ENCODE data around the gene PAMR1.
"Not testable (repeated sequence)": the region's sequence is repeated elsewhere in the genome, so short reads cannot be mapped to it uniquely, and the experiment has no call there.

The PAMR1 gene

GRCh38 chr11:35529971-35530495 lies 4.6 kb upstream of the PAMR1 start:
- H3K4me1 ChIP-seq (ENCODE audit: control insufficient read depth, low read depth, low read length), result no peaks in the 10 kb centered on the region
- no peak overlapping the region for H2AK5ac ChIP-seq (ENCODE audit: low read length)
- no peak overlapping the region for H3K4ac ChIP-seq (ENCODE audit: low read depth, low read length)
- H2BK120ac ChIP-seq (ENCODE audit: low read depth, low read length), result no peak overlapping the region
- WGBS (ENCODE audit: extremely low coverage, insufficient coverage, low lambda C conversion rate), result no CpG with 5 or more reads among the region's 2 CpGs
- H2BK15ac ChIP-seq (replicated peaks; ENCODE audit: low read depth), result no peak overlapping the region
- no peak overlapping the region for H3K4me2 ChIP-seq (ENCODE audit: low read length)
- no peaks in the 10 kb centered on the region for H3K27me3 ChIP-seq (ENCODE audit: insufficient read depth, low read length, poor library complexity)
- H4K8ac ChIP-seq (ENCODE audit: low read depth, low read length), result no peak overlapping the region
- H3K23ac ChIP-seq (ENCODE audit: low read length), result no peak overlapping the region
- no peak overlapping the region for H3K18ac ChIP-seq (ENCODE audit: low read length)
- no peaks in the 10 kb centered on the region for H3K79me1 ChIP-seq (ENCODE audit: low read length)
- no peaks in the 10 kb centered on the region for H3K79me2 ChIP-seq (ENCODE audit: control insufficient read depth, insufficient read depth, low read length)
- DNase-seq, result peak; percentile 72
- H4K5ac ChIP-seq (ENCODE audit: low read length), result no peak overlapping the region
- no peak overlapping the region for H3K4me3 ChIP-seq (ENCODE audit: low read length)
- H2BK5ac ChIP-seq (ENCODE audit: low read length), result no peak overlapping the region
- H3K56ac ChIP-seq (ENCODE audit: low read length), result no peak overlapping the region
- no peaks in the 10 kb centered on the region for H3K36me3 ChIP-seq (ENCODE audit: control insufficient read depth, insufficient read depth, low read length)
- no peak overlapping the region for H3K9ac ChIP-seq (ENCODE audit: low read length)
- no peak overlapping the region for H3K27ac ChIP-seq (ENCODE audit: low read depth, low read length)

DNA sequence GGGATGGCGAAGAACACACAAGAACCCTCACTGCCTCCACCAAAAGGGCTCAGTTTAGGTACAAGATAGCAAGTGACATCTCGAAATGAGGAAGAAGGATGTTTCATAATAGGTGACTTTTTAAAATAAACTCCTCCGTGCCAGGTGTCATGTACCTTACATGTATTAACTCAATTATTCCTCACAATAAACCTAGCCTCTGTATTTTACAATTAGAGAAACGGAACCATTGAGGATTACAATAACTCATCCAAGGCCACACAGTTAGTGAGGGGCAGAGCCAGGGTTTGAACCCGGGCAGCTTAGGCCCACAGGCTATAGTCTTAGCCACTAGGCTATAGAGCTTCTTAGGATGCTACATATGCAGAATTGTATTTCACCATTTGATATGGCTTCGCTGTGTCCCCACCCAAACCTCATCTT lies 965 bp upstream of the PAMR1 start:
- Histone ChIP-seq H4K8ac (ENCODE audit: low read depth, low read length) (no peak overlapping the region), H2BK15ac (replicated peaks; ENCODE audit: low read depth) (no peak overlapping the region), H4K5ac (ENCODE audit: low read length) (no peak overlapping the region), H3K27ac (ENCODE audit: low read depth, low read length) (no peak overlapping the region), H3K79me1 (ENCODE audit: low read length) (no peaks in the 10 kb centered on the region), H2AK5ac (ENCODE audit: low read length) (no peak overlapping the region), H3K4ac (ENCODE audit: low read depth, low read length) (no peak overlapping the region), H3K4me2 (ENCODE audit: low read length) (peak overlapping the region; percentile 11), H3K56ac (ENCODE audit: low read length) (no peak overlapping the region), H3K18ac (ENCODE audit: low read length) (no peak overlapping the region), H3K4me1 (ENCODE audit: control insufficient read depth, low read depth, low read length) (no peaks in the 10 kb centered on the region), H3K79me2 (ENCODE audit: control insufficient read depth, insufficient read depth, low read length) (no peaks in the 10 kb centered on the region), H2BK120ac (ENCODE audit: low read depth, low read length) (no peak overlapping the region), H2BK5ac (ENCODE audit: low read length) (no peak overlapping the region), H3K36me3 (ENCODE audit: control insufficient read depth, insufficient read depth, low read length) (no peaks in the 10 kb centered on the region), H3K27me3 (ENCODE audit: insufficient read depth, low read length, poor library complexity) (no peaks in the 10 kb centered on the region), H3K4me3 (ENCODE audit: low read length) (no peak overlapping the region), H3K9ac (ENCODE audit: low read length) (no peak overlapping the region), H3K23ac (ENCODE audit: low read length) (no peak overlapping the region)
- DNase-seq, result peak; percentile 80
- no CpG with 5 or more reads among the region's 6 CpGs for WGBS (ENCODE audit: extremely low coverage, insufficient coverage, low lambda C conversion rate)

DNA sequence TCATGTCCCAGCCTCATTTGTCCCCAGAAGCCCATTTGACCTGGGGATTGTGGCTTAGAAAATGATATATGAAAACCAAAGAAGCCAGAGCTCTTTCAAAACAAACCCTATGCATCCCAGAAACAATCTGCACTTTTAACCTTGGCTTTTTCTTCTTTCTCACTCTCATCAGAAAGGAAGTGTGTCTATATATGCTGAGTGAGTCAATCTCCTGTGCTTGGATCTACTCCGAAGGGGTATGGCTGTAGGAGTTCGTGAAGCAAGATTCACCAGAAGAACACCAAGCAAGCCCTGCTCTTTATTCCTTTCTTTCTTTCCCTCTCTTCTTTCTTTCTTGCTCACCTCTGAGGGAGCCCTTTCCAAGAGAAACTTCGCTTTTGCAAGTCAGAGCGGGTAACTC lies 636 bp downstream of the PAMR1 start:
- no CpG with 5 or more reads among the region's 4 CpGs for WGBS (ENCODE audit: extremely low coverage, insufficient coverage, low lambda C conversion rate)
- H3K9ac ChIP-seq (ENCODE audit: low read length), result no peak overlapping the region
- no peak overlapping the region for H2BK15ac ChIP-seq (replicated peaks; ENCODE audit: low read depth)
- no peak overlapping the region for H3K18ac ChIP-seq (ENCODE audit: low read length)
- no peak overlapping the region for H2AK5ac ChIP-seq (ENCODE audit: low read length)
- no peaks in the 10 kb centered on the region for H3K4me1 ChIP-seq (ENCODE audit: control insufficient read depth, low read depth, low read length)
- no peak overlapping the region for H3K4me3 ChIP-seq (ENCODE audit: low read length)
- no peak for DNase-seq
- H3K56ac ChIP-seq (ENCODE audit: low read length), result no peak overlapping the region
- H3K79me1 ChIP-seq (ENCODE audit: low read length), result no peaks in the 10 kb centered on the region
- no peaks in the 10 kb centered on the region for H3K79me2 ChIP-seq (ENCODE audit: control insufficient read depth, insufficient read depth, low read length)
- no peak overlapping the region for H4K5ac ChIP-seq (ENCODE audit: low read length)
- no peak overlapping the region for H3K4me2 ChIP-seq (ENCODE audit: low read length)
- H2BK120ac ChIP-seq (ENCODE audit: low read depth, low read length), result no peak overlapping the region
- no peak overlapping the region for H3K23ac ChIP-seq (ENCODE audit: low read length)
- no peak overlapping the region for H4K8ac ChIP-seq (ENCODE audit: low read depth, low read length)
- H3K27me3 ChIP-seq (ENCODE audit: insufficient read depth, low read length, poor library complexity), result no peaks in the 10 kb centered on the region
- no peak overlapping the region for H3K4ac ChIP-seq (ENCODE audit: low read depth, low read length)
- no peak overlapping the region for H2BK5ac ChIP-seq (ENCODE audit: low read length)
- no peaks in the 10 kb centered on the region for H3K36me3 ChIP-seq (ENCODE audit: control insufficient read depth, insufficient read depth, low read length)
- H3K27ac ChIP-seq (ENCODE audit: low read depth, low read length), result no peak overlapping the region

GRCh38 chr11:35523861-35524260 lies 1.6 kb downstream of the PAMR1 start:
- Histone ChIP-seq H3K18ac (ENCODE audit: low read length) (no peak overlapping the region), H4K8ac (ENCODE audit: low read depth, low read length) (no peak overlapping the region), H3K4me3 (ENCODE audit: low read length) (no peak overlapping the region), H2BK15ac (replicated peaks; ENCODE audit: low read depth) (no peak overlapping the region), H3K79me2 (ENCODE audit: control insufficient read depth, insufficient read depth, low read length) (no peaks in the 10 kb centered on the region), H2BK5ac (ENCODE audit: low read length) (no peak overlapping the region), H3K9ac (ENCODE audit: low read length) (no peak overlapping the region), H3K4ac (ENCODE audit: low read depth, low read length) (no peak overlapping the region), H3K23ac (ENCODE audit: low read length) (no peak overlapping the region), H3K79me1 (ENCODE audit: low read length) (no peaks in the 10 kb centered on the region), H3K27me3 (ENCODE audit: insufficient read depth, low read length, poor library complexity) (no peaks in the 10 kb centered on the region), H3K27ac (ENCODE audit: low read depth, low read length) (no peak overlapping the region), H2AK5ac (ENCODE audit: low read length) (no peak overlapping the region), H3K56ac (ENCODE audit: low read length) (no peak overlapping the region), H3K36me3 (ENCODE audit: control insufficient read depth, insufficient read depth, low read length) (no peaks in the 10 kb centered on the region), H4K5ac (ENCODE audit: low read length) (no peak overlapping the region), H2BK120ac (ENCODE audit: low read depth, low read length) (no peak overlapping the region), H3K4me2 (ENCODE audit: low read length) (no peak overlapping the region), H3K4me1 (ENCODE audit: control insufficient read depth, low read depth, low read length) (no peaks in the 10 kb centered on the region)
- no CpG with 5 or more reads among the region's 5 CpGs for WGBS (ENCODE audit: extremely low coverage, insufficient coverage, low lambda C conversion rate)
- DNase-seq, result no peak

DNA sequence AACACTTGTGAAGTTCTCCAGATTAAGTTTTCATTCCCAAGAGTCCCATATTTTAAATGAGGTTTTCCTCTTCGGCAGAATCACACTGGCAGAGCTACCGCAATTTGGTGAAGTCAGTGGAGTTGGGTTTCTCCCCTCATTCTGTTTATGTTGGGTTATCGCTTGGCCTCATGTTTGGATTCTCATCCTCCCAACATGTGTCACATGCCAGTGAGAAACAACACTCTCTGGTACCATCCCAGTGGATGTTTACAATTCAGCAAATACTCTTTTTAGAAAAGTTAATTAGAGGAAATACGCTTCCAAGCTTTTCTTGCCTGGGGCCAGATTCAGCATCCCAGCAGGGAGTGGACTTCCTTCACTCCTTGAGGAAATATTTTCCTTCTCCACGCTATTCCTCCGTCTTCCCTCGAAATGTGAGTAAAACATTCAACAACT lies 2.1 kb downstream of the PAMR1 start:
- Histone ChIP-seq H3K79me1 (ENCODE audit: low read length) (no peaks in the 10 kb centered on the region), H3K4me1 (ENCODE audit: control insufficient read depth, low read depth, low read length) (no peaks in the 10 kb centered on the region), H4K5ac (ENCODE audit: low read length) (no peak overlapping the region), H2BK120ac (ENCODE audit: low read depth, low read length) (no peak overlapping the region), H3K4me2 (ENCODE audit: low read length) (no peak overlapping the region), H3K18ac (ENCODE audit: low read length) (no peak overlapping the region), H3K27me3 (ENCODE audit: insufficient read depth, low read length, poor library complexity) (no peaks in the 10 kb centered on the region), H3K4me3 (ENCODE audit: low read length) (no peak overlapping the region), H3K36me3 (ENCODE audit: control insufficient read depth, insufficient read depth, low read length) (no peaks in the 10 kb centered on the region), H2BK5ac (ENCODE audit: low read length) (no peak overlapping the region), H3K56ac (ENCODE audit: low read length) (no peak overlapping the region), H3K27ac (ENCODE audit: low read depth, low read length) (no peak overlapping the region), H2AK5ac (ENCODE audit: low read length) (no peak overlapping the region), H3K9ac (ENCODE audit: low read length) (no peak overlapping the region), H4K8ac (ENCODE audit: low read depth, low read length) (no peak overlapping the region), H3K23ac (ENCODE audit: low read length) (no peak overlapping the region), H3K4ac (ENCODE audit: low read depth, low read length) (no peak overlapping the region), H3K79me2 (ENCODE audit: control insufficient read depth, insufficient read depth, low read length) (no peaks in the 10 kb centered on the region), H2BK15ac (replicated peaks; ENCODE audit: low read depth) (no peak overlapping the region)
- no peak for DNase-seq
- WGBS (ENCODE audit: extremely low coverage, insufficient coverage, low lambda C conversion rate), result no CpG with 5 or more reads among the region's 7 CpGs

DNA sequence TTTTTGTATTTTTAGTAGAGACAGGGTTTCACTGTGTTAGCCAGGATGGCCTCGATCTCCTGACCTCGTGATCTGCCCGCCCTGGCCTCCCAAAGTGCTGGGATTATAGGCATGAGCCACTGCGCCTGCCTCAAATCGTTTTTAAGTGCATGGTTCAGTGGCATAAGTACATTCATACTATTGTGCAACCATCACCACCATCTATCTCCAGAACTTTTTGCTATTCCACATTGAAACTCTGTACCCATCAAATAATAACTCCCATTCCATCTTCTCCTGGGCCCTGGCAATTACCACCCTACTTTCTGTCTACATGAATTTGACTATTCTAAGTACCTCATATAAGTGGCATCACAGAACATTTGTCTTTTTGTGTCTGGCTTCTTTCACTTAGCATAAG lies 3.3 kb downstream of the PAMR1 start:
- H3K36me3 ChIP-seq (ENCODE audit: control insufficient read depth, insufficient read depth, low read length); H2BK5ac ChIP-seq (ENCODE audit: low read length); H3K79me1 ChIP-seq (ENCODE audit: low read length); H2BK15ac ChIP-seq (replicated peaks; ENCODE audit: low read depth); DNase-seq; H3K23ac ChIP-seq (ENCODE audit: low read length); H4K5ac ChIP-seq (ENCODE audit: low read length); H3K18ac ChIP-seq (ENCODE audit: low read length); H3K9ac ChIP-seq (ENCODE audit: low read length); H2AK5ac ChIP-seq (ENCODE audit: low read length); H3K56ac ChIP-seq (ENCODE audit: low read length); H4K8ac ChIP-seq (ENCODE audit: low read depth, low read length); H3K79me2 ChIP-seq (ENCODE audit: control insufficient read depth, insufficient read depth, low read length); H2BK120ac ChIP-seq (ENCODE audit: low read depth, low read length); H3K4me1 ChIP-seq (ENCODE audit: control insufficient read depth, low read depth, low read length); H3K4me3 ChIP-seq (ENCODE audit: low read length); H3K27me3 ChIP-seq (ENCODE audit: insufficient read depth, low read length, poor library complexity); H3K4me2 ChIP-seq (ENCODE audit: low read length); H3K4ac ChIP-seq (ENCODE audit: low read depth, low read length); H3K27ac ChIP-seq (ENCODE audit: low read depth, low read length): not testable (repeated sequence)
- no CpG with 5 or more reads among the region's 5 CpGs for WGBS (ENCODE audit: extremely low coverage, insufficient coverage, low lambda C conversion rate)
